Subcutaneous abdominal adipose tissue (tissue), 5 donors: ENCODE results near the gene UBL4A.

Experiments
- H3K27ac ChIP-seq: one replicate; pipeline ENCODE4 v1.7.0; 2013; ENCODE audit warnings: low read depth, mild to moderate bottlenecking, inconsistent platforms, low read length, moderate library complexity
- H3K27me3 ChIP-seq, 5 donors: one replicate each; pipeline ENCODE4 v1.7.0; 2013; ENCODE audit warnings: low read length in 5 of 5, inconsistent platforms in 1 of 5; ENCODE audit not compliant: control insufficient read depth in 5 of 5, insufficient read depth in 4 of 5
- H3K36me3 ChIP-seq, 5 donors: one replicate each; pipeline ENCODE4 v1.7.0; 2013; ENCODE audit warnings: low read length in 5 of 5; ENCODE audit not compliant: control insufficient read depth in 5 of 5, insufficient read depth in 5 of 5
- H3K4me1 ChIP-seq, 5 donors: one replicate each; pipeline ENCODE4 v1.7.0; 2013; ENCODE audit warnings: low read length in 5 of 5, mild to moderate bottlenecking in 3 of 5, moderate library complexity in 1 of 5; ENCODE audit not compliant: control insufficient read depth in 5 of 5, insufficient read depth in 5 of 5
- H3K4me3 ChIP-seq, 5 donors: one replicate each; pipeline ENCODE4 v1.7.0; 2013; ENCODE audit warnings: low read length in 5 of 5, low read depth in 1 of 5
- H3K9ac ChIP-seq, 5 donors: one replicate each; pipeline ENCODE4 v1.7.0; 2013; ENCODE audit warnings: low read length in 5 of 5, mild to moderate bottlenecking in 4 of 5, moderate library complexity in 3 of 5
- H3K9me3 ChIP-seq, 5 donors: one replicate each; pipeline ENCODE4 v1.7.0; 2013; ENCODE audit warnings: low read length in 5 of 5; ENCODE audit not compliant: control insufficient read depth in 5 of 5
- donor health status: healthy.
- donor health status: healthy.
- donor health status: healthy.
- donor health status: healthy.
- donor health status: healthy.

The UBL4A gene

GRCh38 chrX:154485150-154486051, 1.0 kb downstream of the UBL4A start:
- H3K27ac ChIP-seq = peak overlapping the region; percentile 37
- H3K27me3 ChIP-seq = peaks cover 0 to 12% (median 12%) of the 10 kb centered on the region in 5 donors
- H3K4me3 ChIP-seq = peak overlapping the region in 4 of 5 donors; percentile 50 to 68 (median 58)
- peaks cover 0 to 26% (median 15%) of the 10 kb centered on the region in 5 donors for H3K36me3 ChIP-seq
- peaks cover 0 to 3% (median 0%) of the 10 kb centered on the region in 5 donors for H3K9me3 ChIP-seq
- peaks cover 0 to 45% (median 31%) of the 10 kb centered on the region in 5 donors for H3K4me1 ChIP-seq
- peak overlapping the region in 3 of 5 donors; percentile 23 to 46 (median 43) for H3K9ac ChIP-seq

GRCh38 chrX:154484255-154485149, 1.9 kb downstream of the UBL4A start:
- Histone ChIP-seq H3K9me3 (peaks cover 0 to 3% (median 0%) of the 10 kb centered on the region in 5 donors), H3K27ac (no peak overlapping the region), H3K4me3 (no peak overlapping the region)

GRCh38 chrX:154483325-154483724, 3.1 kb downstream of the UBL4A start:
- peaks cover 0 to 10% (median 5%) of the 10 kb centered on the region in 5 donors for H3K27me3 ChIP-seq
- no peak overlapping the region for H3K27ac ChIP-seq
- H3K4me1 ChIP-seq = peaks cover 0 to 35% (median 23%) of the 10 kb centered on the region in 5 donors
- H3K36me3 ChIP-seq = peaks cover 0 to 21% (median 10%) of the 10 kb centered on the region in 5 donors
- H3K9me3 ChIP-seq = peaks cover 0 to 3% (median 0%) of the 10 kb centered on the region in 5 donors
- H3K9ac ChIP-seq = no peak overlapping the region
- H3K4me3 ChIP-seq = no peak overlapping the region

More at GRCh38 chrX:154484255-154485149, 1.9 kb downstream of the UBL4A start:
- no peak overlapping the region for H3K9ac ChIP-seq
- peaks cover 0 to 26% (median 15%) of the 10 kb centered on the region in 5 donors for H3K36me3 ChIP-seq
- H3K27me3 ChIP-seq = peaks cover 0 to 12% (median 10%) of the 10 kb centered on the region in 5 donors
- H3K4me1 ChIP-seq = peaks cover 0 to 40% (median 26%) of the 10 kb centered on the region in 5 donors

- Histone ChIP-seq H3K27me3 (peaks cover 0 to 11% (median 5%) of the 10 kb centered on the region in 5 donors), H3K4me1 (peaks cover 0 to 40% (median 28%) of the 10 kb centered on the region in 5 donors), H3K9me3 (peaks cover 0 to 3% (median 0%) of the 10 kb centered on the region in 5 donors), H3K27ac (no peak overlapping the region), H3K36me3 (peaks cover 0 to 16% (median 6%) of the 10 kb centered on the region in 5 donors), H3K9ac (no peak overlapping the region), H3K4me3 (no peak overlapping the region)
These were observed 3.6 kb downstream of the UBL4A start for GRCh38 chrX:154482786-154483185.

- Histone ChIP-seq H3K4me1 (peaks cover 0 to 34% (median 26%) of the 10 kb centered on the region in 5 donors), H3K36me3 (peaks cover 0 to 11% (median 6%) of the 10 kb centered on the region in 5 donors), H3K9me3 (peaks cover 0 to 3% (median 0%) of the 10 kb centered on the region in 5 donors), H3K27ac (no peak overlapping the region), H3K4me3 (no peak overlapping the region), H3K9ac (no peak overlapping the region), H3K27me3 (peaks cover 0 to 10% (median 3%) of the 10 kb centered on the region in 5 donors)
These were observed 4.4 kb downstream of the UBL4A start for GRCh38 chrX:154481911-154482601.

- H3K9ac ChIP-seq = no peak overlapping the region
- peaks cover 0 to 13% (median 6%) of the 10 kb centered on the region in 5 donors for H3K27me3 ChIP-seq
- H3K4me3 ChIP-seq = no peak overlapping the region
- peaks cover 0 to 11% (median 6%) of the 10 kb centered on the region in 5 donors for H3K36me3 ChIP-seq
- peaks cover 0 to 30% (median 23%) of the 10 kb centered on the region in 5 donors for H3K4me1 ChIP-seq
- no peak overlapping the region for H3K27ac ChIP-seq
- peaks cover 0 to 3% (median 0%) of the 10 kb centered on the region in 5 donors for H3K9me3 ChIP-seq
These were observed 5.2 kb downstream of the UBL4A start for GRCh38 chrX:154481195-154481594.

GRCh38 chrX:154478728-154479622, 7.4 kb downstream of the UBL4A start, which contains the start of gene LAGE3:
LAGE3 (minus strand) TSS chrX:154479281; CDS start chrX:154478915, 366 bp downstream.
- Histone ChIP-seq H3K27ac (peak within 1 kb of the TSS; percentile 70), H3K27me3 (peaks cover 0 to 14% (median 6%) of the 10 kb centered on the region in 5 donors), H3K9ac (peak within 1 kb of the TSS in 4 of 5 donors; percentile 47 to 66 (median 60)), H3K4me3 (peak within 1 kb of the TSS; percentile 48 to 72 (median 59)), H3K36me3 (peaks cover 0 to under 1% (median 0%) of the 10 kb centered on the region in 5 donors), H3K4me1 (peaks cover 0 to 12% (median 11%) of the 10 kb centered on the region in 5 donors), H3K9me3 (no peaks in the 10 kb centered on the region)

GRCh38 chrX:154477891-154478477, 8.4 kb downstream of the UBL4A start:
- Histone ChIP-seq H3K9ac (peak overlapping the region in 1 of 5 donors; percentile 52), H3K36me3 (peaks cover 0 to 4% (median 2%) of the 10 kb centered on the region in 5 donors), H3K27ac (peak overlapping the region; percentile 70), H3K4me3 (peak overlapping the region; percentile 38 to 72 (median 59)), H3K27me3 (peaks cover 0 to 13% (median 6%) of the 10 kb centered on the region in 5 donors), H3K9me3 (no peaks in the 10 kb centered on the region), H3K4me1 (peaks cover 0 to 12% (median 11%) of the 10 kb centered on the region in 5 donors)
